ENCODE measurements around the gene RALGPS1. TPM values are rescaled to one million over a fixed set of nuclear protein-coding genes. Genes with fewer than 3 reads are reported as not detected.
"Not testable (repeated sequence)": the region's sequence is repeated elsewhere in the genome, so short reads cannot be mapped to it uniquely, and the experiment has no call there.

The RALGPS1 gene
- total RNA-seq, 1 experiment from 2014 or later = 6.4 TPM

GRCh38 chr9:127136880-127137639 is 222.5 kb downstream of the RALGPS1 start:
- no peak for DNase-seq
- Histone ChIP-seq H3K27me3 (ENCODE audit: control insufficient read depth, insufficient read depth, low read length) (no peaks in the 10 kb centered on the region), H3K4me3 (ENCODE audit: insufficient read depth, low read depth, low read length) (no peak overlapping the region), H3K36me3 (replicated peaks; ENCODE audit: control insufficient read depth, insufficient read depth, low read length) (no peaks in the 10 kb centered on the region; the same call in 1 of the 2 replicates)

GRCh38 chr9:127137640-127138360 is 223.2 kb downstream of the RALGPS1 start:
- no peak for DNase-seq
- Histone ChIP-seq H3K27me3 (ENCODE audit: control insufficient read depth, insufficient read depth, low read length) (no peaks in the 10 kb centered on the region), H3K4me3 (ENCODE audit: insufficient read depth, low read depth, low read length) (no peak overlapping the region), H3K36me3 (replicated peaks; ENCODE audit: control insufficient read depth, insufficient read depth, low read length) (no peaks in the 10 kb centered on the region; the same call in 1 of the 2 replicates)

GRCh38 chr9:127138444-127138843 is 223.9 kb downstream of the RALGPS1 start:
- no peak overlapping the region for H3K4me3 ChIP-seq (ENCODE audit: insufficient read depth, low read depth, low read length)
- H3K27me3 ChIP-seq (ENCODE audit: control insufficient read depth, insufficient read depth, low read length) = no peaks in the 10 kb centered on the region
- no peaks in the 10 kb centered on the region; the same call in 1 of the 2 replicates for H3K36me3 ChIP-seq (replicated peaks; ENCODE audit: control insufficient read depth, insufficient read depth, low read length)
- DNase-seq = no peak

- no peak for DNase-seq
- Histone ChIP-seq H3K36me3 (replicated peaks; ENCODE audit: control insufficient read depth, insufficient read depth, low read length) (no peaks in the 10 kb centered on the region; the same call in 1 of the 2 replicates), H3K4me3 (ENCODE audit: insufficient read depth, low read depth, low read length) (no peak overlapping the region), H3K27me3 (ENCODE audit: control insufficient read depth, insufficient read depth, low read length) (no peaks in the 10 kb centered on the region)
Observed at GRCh38 chr9:127139071-127139731, 224.6 kb downstream of the RALGPS1 start.

- no peaks in the 10 kb centered on the region; the same call in 1 of the 2 replicates for H3K36me3 ChIP-seq (replicated peaks; ENCODE audit: control insufficient read depth, insufficient read depth, low read length)
- H3K27me3 ChIP-seq (ENCODE audit: control insufficient read depth, insufficient read depth, low read length) = no peaks in the 10 kb centered on the region
- no peak for DNase-seq
- no peak overlapping the region for H3K4me3 ChIP-seq (ENCODE audit: insufficient read depth, low read depth, low read length)
Observed at GRCh38 chr9:127139775-127140174, 225.2 kb downstream of the RALGPS1 start.

GRCh38 chr9:127140181-127140580 is 225.6 kb downstream of the RALGPS1 start:
- Histone ChIP-seq H3K4me3 (ENCODE audit: insufficient read depth, low read depth, low read length) (no peak overlapping the region), H3K36me3 (replicated peaks; ENCODE audit: control insufficient read depth, insufficient read depth, low read length) (no peaks in the 10 kb centered on the region; the same call in 1 of the 2 replicates), H3K27me3 (ENCODE audit: control insufficient read depth, insufficient read depth, low read length) (no peaks in the 10 kb centered on the region)
- no peak for DNase-seq

- Histone ChIP-seq H3K27me3 (ENCODE audit: control insufficient read depth, insufficient read depth, low read length) (no peaks in the 10 kb centered on the region), H3K4me3 (ENCODE audit: insufficient read depth, low read depth, low read length) (no peak overlapping the region), H3K36me3 (replicated peaks; ENCODE audit: control insufficient read depth, insufficient read depth, low read length) (no peaks in the 10 kb centered on the region; the same call in 1 of the 2 replicates)
- DNase-seq = no peak
Observed at GRCh38 chr9:127140842-127141675, 226.5 kb downstream of the RALGPS1 start.

- H3K27me3 ChIP-seq (ENCODE audit: control insufficient read depth, insufficient read depth, low read length) = no peaks in the 10 kb centered on the region
- no peak for DNase-seq
- H3K4me3 ChIP-seq (ENCODE audit: insufficient read depth, low read depth, low read length) = no peak overlapping the region
- H3K36me3 ChIP-seq (replicated peaks; ENCODE audit: control insufficient read depth, insufficient read depth, low read length) = no peaks in the 10 kb centered on the region; the same call in 1 of the 2 replicates
Observed at GRCh38 chr9:127142291-127142690, 227.7 kb downstream of the RALGPS1 start.

GRCh38 chr9:127142931-127143464 is 228.4 kb downstream of the RALGPS1 start:
- Histone ChIP-seq H3K36me3 (replicated peaks; ENCODE audit: control insufficient read depth, insufficient read depth, low read length) (no peaks in the 10 kb centered on the region; the same call in 1 of the 2 replicates), H3K27me3 (ENCODE audit: control insufficient read depth, insufficient read depth, low read length) (no peaks in the 10 kb centered on the region), H3K4me3 (ENCODE audit: insufficient read depth, low read depth, low read length) (no peak overlapping the region)
- DNase-seq = no peak

GRCh38 chr9:127143920-127144465 is 229.4 kb downstream of the RALGPS1 start:
- no peak overlapping the region for H3K4me3 ChIP-seq (ENCODE audit: insufficient read depth, low read depth, low read length)
- no peaks in the 10 kb centered on the region for H3K36me3 ChIP-seq (replicated peaks; ENCODE audit: control insufficient read depth, insufficient read depth, low read length)
- DNase-seq = no peak
- H3K27me3 ChIP-seq (ENCODE audit: control insufficient read depth, insufficient read depth, low read length) = no peaks in the 10 kb centered on the region

GRCh38 chr9:127144670-127145445 is 230.3 kb downstream of the RALGPS1 start:
- DNase-seq = no peak
- Histone ChIP-seq H3K27me3 (ENCODE audit: control insufficient read depth, insufficient read depth, low read length) (no peaks in the 10 kb centered on the region), H3K4me3 (ENCODE audit: insufficient read depth, low read depth, low read length) (no peak overlapping the region), H3K36me3 (replicated peaks; ENCODE audit: control insufficient read depth, insufficient read depth, low read length) (no peaks in the 10 kb centered on the region)

- H3K36me3 ChIP-seq (replicated peaks; ENCODE audit: control insufficient read depth, insufficient read depth, low read length); H3K4me3 ChIP-seq (ENCODE audit: insufficient read depth, low read depth, low read length); DNase-seq; H3K27me3 ChIP-seq (ENCODE audit: control insufficient read depth, insufficient read depth, low read length): not testable (repeated sequence)
Observed at GRCh38 chr9:127146841-127147240, 232.3 kb downstream of the RALGPS1 start.

- Histone ChIP-seq H3K27me3 (ENCODE audit: control insufficient read depth, insufficient read depth, low read length) (no peaks in the 10 kb centered on the region), H3K36me3 (replicated peaks; ENCODE audit: control insufficient read depth, insufficient read depth, low read length) (no peaks in the 10 kb centered on the region), H3K4me3 (ENCODE audit: insufficient read depth, low read depth, low read length) (no peak overlapping the region)
- no peak for DNase-seq
Observed at GRCh38 chr9:127147251-127147650, 232.7 kb downstream of the RALGPS1 start.

All from H7 (cell line).